SIG-M5 treated with dmso at 0.1 percent for 504 hours (cell line): ENCODE results near the gene PCMT1.
"Not testable (repeated sequence)": the region's sequence is repeated elsewhere in the genome, so short reads cannot be mapped to it uniquely, and the experiment has no call there.

Experiments used
- DNase-seq: peaks from one replicate; lab custom pipeline; 2025; ENCODE audit not compliant: unreplicated experiment; lab: John Stamatoyannopoulos, UW

Gene PCMT1

GRCh38 chr6:149749594-149750135 is at the start of gene PCMT1:
Gene PCMT1 (plus strand): TSS chr6:149749741. CDS start chr6:149749902, 161 bp downstream.
- DNase-seq = peak; percentile 79

GRCh38 chr6:149701714-149702113 is 47.8 kb upstream of the PCMT1 start:
- DNase-seq = no peak

GRCh38 chr6:149711711-149712110 is 37.8 kb upstream of the PCMT1 start:
- DNase-seq = no peak

- DNase-seq = no peak
These were observed 35.1 kb upstream of the PCMT1 start for GRCh38 chr6:149714442-149714841.

- peak; percentile 19 for DNase-seq
These were observed 33.2 kb upstream of the PCMT1 start for GRCh38 chr6:149716181-149716963.

GRCh38 chr6:149717255-149717587 is 32.3 kb upstream of the PCMT1 start:
- peak; percentile 34 for DNase-seq

- peak; percentile 72 for DNase-seq
These were observed 31.7 kb upstream of the PCMT1 start, which contains the start of gene LATS1 for GRCh38 chr6:149717588-149718458. Gene LATS1 (minus strand): TSS chr6:149718101. CDS start chr6:149702126, 15,975 bp downstream.

GRCh38 chr6:149719531-149719930 is 30.0 kb upstream of the PCMT1 start:
- no peak for DNase-seq

GRCh38 chr6:149723262-149723661 is 26.3 kb upstream of the PCMT1 start:
- no peak for DNase-seq

GRCh38 chr6:149723771-149724417 is 25.6 kb upstream of the PCMT1 start:
- peak; percentile 78 for DNase-seq

GRCh38 chr6:149725785-149726184 is 23.8 kb upstream of the PCMT1 start:
- DNase-seq = no peak

GRCh38 chr6:149727793-149728498 is 21.6 kb upstream of the PCMT1 start:
- peak; percentile 30 for DNase-seq

GRCh38 chr6:149728499-149729234 is 20.9 kb upstream of the PCMT1 start:
- DNase-seq = no peak

GRCh38 chr6:149729824-149730223 is 19.7 kb upstream of the PCMT1 start:
- DNase-seq = no peak

- no peak for DNase-seq
These were observed 16.3 kb upstream of the PCMT1 start for GRCh38 chr6:149733089-149733720.

- DNase-seq = no peak
These were observed 14.6 kb upstream of the PCMT1 start for GRCh38 chr6:149734915-149735314.

GRCh38 chr6:149745252-149745651 is 4.3 kb upstream of the PCMT1 start:
- DNase-seq = not testable (repeated sequence)

- peak; percentile 92 for DNase-seq
These were observed 3.2 kb upstream of the PCMT1 start, which contains the start of gene NUP43 for GRCh38 chr6:149746147-149746946. Gene NUP43 (minus strand): TSS chr6:149746529. CDS start chr6:149746495, 34 bp downstream.
